Dermis blood vessel endothelial cell (primary cell): ENCODE measurements around the gene FER1L5. TPM values are rescaled to one million over a fixed set of nuclear protein-coding genes. Genes with fewer than 3 reads are reported as not detected.
A peak's percentile ranks its signal among the peaks of the same experiment; 100 is the strongest.

ENCODE experiments used
- DNase-seq: peaks from one replicate; pipeline ENCODE4 v3.0.0; 2010
- total RNA-seq: library from RNA; depleted of rRNA; stranded (reverse); fragments of >200 nt; gene quantifications from 2 replicates; pipeline ENCODE4 v1.2.3, GENCODE V29; 2014

The FER1L5 gene
- under 0.01 TPM in 1 of 2 replicates, not detected in the other for total RNA-seq

DNA sequence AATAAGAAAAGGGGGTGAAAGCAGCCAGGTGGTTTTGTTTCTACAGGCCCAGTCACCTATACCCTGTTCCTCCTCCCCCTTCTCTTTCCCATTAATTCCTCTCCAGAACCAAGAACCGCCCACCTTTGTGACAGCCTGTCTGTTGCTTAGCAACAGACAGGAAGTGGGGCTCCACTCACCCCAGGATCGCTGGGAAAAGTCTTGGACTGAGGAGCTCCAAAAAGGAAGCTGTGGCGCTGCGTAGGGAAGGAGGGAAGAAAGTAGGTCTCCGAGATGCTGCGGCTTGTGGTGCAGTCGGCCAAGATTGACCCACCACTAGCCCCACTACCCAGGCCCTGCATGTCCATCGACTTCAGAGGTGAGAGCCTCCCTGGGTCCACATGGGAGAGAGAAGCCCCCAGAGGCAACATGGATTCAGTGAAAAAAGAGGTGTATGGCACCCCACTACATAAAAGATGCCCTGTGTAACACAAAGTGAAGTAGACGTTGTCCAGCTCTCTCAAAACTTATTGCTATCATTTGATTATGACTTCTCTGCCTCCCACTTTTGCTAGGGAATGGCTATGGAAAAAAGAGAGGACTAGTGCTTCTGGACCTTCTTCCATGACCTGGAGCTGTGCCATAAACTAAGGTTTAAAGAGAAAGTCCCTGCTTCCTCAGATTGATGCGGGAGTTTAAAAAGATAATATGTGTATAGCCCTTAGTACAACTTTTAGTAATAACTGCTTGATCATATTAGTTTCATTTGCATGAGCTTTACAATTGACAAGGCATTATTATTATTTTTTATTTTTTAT, at the start of gene FER1L5:
Gene FER1L5 (plus strand): TSS at position 201 of the 797 bp plus-strand sequence. CDS start 73 bp downstream, at position 274.
- DNase-seq = peak; percentile 17

DNA sequence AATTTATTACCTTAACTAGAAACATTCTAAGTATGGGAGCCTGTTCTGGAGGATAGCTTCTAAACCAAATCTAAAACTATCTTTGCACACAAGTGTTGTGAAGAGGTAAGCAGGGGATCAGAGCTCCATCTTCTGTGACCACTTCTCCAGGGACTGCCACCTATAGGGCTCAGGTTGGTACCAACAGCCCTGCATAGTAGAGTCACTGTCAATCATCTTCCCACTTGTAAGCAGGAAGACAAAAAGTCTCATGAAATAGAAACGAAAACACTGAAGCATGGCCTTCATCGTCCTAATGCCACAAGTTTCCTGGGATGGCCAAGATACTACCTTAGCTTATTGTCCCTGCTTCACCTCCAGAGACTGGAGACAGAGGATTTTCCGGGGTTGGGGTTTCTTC, 48.3 kb upstream of the FER1L5 start:
- DNase-seq = no peak

DNA sequence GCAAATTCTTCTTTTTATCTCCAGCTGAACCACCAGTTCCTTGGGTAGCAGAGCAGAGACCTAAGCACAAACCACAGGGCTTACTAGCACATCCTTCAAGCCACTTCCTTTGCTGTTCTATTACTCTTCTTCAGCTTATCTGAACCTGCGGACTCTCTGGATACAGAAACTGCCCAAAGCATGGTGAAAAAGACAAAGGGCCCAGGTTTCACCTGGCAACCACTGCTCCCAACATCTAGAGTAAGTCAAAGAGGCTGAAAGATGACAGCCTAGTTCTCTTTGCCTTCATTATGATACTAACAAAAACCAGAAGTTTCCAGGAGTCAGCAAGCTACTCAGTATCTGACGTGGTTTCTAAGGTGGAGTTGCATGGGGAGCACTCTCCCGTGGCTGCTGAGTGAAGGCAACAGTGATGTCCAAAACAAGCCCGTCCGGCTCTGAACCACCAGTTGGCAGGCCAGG, 47.8 kb upstream of the FER1L5 start:
- no peak for DNase-seq

DNA sequence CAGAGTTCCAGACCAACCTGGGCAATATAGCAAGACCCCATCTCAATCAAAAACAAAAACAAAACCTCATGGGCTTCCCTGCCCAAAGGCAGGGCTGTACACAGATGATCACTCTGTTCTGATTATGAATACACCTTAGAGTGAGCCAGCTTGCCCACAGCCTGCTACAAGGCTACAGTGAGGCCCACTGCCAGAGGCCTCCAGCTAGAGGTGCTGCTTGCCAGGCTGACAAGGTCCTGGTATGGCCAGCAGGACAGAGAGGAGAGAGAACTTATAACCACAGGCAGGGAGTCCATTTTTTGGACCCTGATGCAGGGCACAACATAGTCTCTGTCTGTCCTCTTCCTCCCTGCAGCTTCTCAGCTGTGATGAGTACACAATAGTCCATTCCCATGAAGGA, 46.0 kb upstream of the FER1L5 start:
- no peak for DNase-seq

DNA sequence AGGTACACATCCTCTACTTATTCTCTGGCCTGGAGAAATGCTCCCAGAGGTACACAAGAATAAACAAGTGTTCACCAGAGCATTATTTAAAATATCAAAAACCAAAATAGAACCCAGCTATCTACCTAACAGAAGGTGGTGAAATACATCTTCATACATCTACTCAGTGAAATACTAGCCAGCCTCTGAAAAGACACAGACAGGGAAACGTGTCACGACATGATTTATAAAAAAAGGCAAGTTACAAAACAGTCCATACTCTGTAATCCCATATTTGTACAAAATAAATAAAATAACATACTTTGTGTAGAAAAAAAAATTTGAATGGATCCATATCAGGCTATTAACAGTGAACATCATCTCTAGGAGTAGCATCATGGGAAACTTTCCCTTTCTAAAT, 42.6 kb upstream of the FER1L5 start:
- no peak for DNase-seq

DNA sequence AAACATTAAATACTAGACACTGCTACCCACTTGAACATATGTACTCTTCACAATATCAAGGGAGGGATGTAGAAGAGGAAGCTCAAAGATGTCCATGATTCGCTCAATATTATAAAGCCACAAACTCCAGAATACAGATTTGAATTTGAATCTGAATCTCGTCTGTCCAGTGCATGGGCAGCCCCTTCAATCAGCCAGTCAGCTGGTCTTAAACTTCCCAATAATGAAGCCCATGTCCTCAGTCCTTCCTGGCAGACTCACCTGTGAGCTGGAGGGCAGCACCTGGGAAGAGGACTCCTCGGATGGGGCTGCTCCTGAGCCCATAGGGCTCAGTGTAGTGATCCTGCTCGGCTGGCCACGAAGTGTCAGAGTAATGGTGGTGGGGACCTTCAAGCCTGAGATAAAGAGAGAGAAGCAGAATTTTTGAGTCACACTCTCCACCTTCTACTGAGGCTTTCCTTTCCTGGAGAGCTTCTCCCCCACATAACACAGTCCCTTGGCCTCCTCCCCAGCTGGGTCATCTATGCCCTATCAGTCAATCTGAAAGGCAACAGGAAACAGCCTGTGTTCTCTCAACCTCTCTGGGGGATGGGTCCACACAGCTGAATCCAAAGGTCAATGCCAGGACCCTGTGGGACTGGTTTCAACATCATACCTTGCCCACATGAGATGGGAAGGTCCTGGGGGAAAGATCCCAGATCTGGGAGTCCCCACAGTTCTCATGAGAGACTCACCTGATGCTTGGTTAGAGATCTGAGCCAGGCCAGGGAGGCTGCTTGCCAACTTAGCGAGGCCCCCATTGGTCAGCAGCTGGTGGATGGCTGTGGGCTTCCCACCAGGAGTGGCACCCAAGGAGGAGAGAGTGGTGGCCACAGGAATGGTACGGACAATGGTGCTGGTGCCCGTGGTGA, 40.9 kb upstream of the FER1L5 start:
- DNase-seq = peak; percentile 18

DNA sequence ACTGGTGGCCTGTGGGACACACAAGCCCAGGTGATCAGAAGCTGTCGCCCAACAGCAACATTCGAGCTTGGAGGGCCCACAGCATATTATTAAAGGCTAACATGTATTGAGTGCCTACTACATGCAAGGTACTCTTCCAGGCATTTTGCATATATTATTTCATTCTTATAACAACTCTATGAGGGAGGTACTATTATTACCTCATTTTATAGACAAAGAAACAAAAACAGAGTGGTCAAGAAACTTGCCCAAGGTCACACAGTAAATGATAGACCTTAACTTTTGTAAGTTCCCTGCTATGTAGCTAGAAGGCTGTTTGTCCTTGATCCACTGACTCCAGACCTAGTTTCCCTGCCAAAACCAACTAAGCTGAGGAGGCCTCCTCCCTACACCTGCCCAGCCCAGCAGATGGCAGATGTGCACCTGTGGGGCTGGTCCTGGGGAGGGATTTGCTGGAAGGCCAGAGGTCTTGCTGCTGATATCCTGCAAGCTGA, 40.2 kb upstream of the FER1L5 start:
- DNase-seq = no peak

DNA sequence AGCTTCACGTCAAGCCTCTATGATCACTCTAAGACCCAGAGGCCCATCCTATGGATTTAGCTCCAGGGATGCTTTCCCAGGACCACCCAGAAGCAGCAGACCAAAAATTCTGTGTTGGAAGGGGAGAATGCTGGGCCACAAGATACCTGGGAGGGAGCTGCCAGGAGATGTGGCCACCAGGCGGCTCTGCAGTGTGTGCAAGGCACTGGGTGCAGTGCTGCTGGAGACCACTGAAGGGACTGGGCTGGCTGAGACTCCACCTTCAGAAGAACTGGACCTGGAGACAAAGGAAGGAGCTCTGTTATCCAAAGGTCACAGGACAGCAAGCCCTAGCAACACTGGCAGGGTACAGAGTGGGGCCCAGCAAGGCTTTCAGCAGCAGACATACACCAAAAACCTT, 38.5 kb upstream of the FER1L5 start:
- peak; percentile 16 for DNase-seq

DNA sequence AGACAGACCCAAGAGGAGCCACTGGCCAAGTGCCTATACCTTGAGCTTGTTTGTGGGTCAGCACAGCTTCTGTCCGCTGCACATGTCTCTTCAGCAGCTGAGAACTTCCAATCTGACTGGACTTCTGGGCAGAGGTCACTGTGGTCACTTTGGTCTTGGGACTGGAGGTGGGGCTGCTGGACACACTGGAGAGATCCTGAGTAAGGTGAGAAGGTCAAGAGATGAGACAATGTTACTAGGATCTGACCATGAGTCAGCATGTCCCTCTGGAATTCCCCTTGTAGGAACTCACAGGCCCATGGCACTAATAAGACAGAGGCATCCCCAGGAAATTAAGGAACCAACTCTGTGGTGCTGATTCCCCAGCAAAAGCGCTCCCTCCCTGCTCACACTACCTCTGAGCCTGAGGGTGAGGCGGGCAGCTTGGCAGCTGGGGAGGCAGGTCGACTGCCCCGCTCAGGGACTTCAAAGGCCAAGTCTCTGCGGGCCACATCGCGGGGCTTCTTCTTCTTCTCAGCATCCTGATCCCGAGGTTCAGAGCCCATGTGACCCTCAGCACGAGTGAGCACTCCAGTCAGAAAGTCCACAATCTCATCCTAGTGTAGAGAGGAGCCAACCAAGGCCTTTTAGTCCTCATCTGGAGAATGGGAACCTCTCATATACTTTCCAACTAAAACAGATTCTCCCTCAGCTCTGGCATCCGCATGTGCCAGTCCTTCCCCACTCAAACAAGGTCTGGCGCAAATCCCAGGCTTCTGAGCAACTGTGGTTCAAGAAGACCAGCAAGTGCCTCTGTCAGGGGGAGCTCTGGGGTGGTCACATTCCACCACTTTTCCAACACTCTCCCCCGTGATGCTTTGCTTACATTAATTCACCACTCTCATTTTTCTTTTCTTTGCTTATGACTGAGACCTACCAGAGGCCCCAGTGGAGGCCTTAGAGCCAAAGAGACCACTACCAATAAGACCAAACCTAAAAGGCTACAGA, 33.8 kb upstream of the FER1L5 start:
- DNase-seq = peak; percentile 52

DNA sequence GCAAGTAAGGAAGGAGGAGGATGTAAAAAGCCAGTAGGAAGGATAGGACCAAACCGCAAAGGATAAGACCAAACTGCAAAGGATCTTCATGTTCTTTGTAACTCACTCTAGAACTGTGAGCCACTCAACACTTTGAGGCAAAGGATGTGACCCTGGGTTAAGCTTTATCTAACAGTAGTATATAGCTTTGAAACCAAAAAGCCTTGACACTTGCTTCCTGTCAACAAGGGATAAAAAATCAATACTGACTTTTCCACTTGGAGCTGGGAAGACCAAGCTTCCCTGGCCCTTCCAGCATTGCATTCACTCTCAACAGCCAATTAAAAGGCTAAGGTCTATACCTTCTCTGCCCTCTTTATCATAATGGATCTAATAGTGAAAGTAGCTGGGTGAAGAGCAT, 26.4 kb upstream of the FER1L5 start:
- DNase-seq = no peak

DNA sequence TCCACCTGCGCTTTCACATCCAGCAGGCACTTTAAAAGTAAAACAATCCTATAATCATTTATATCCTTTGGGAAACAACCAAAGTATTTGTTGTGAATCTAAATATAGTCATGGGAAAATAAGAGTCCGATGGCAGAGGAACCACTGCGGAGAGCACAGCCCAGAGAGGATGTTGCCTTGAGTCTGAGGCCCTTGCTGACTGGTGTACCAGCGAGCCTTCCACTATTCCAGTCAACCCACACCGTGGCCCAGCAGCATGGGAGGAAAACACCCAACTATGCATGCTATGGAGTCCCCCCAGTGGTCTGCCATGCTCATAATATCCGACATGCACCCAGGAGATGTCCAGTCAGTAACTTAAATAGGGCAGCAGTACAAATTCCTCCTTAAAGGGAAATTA, 26.0 kb upstream of the FER1L5 start:
- DNase-seq = no peak

DNA sequence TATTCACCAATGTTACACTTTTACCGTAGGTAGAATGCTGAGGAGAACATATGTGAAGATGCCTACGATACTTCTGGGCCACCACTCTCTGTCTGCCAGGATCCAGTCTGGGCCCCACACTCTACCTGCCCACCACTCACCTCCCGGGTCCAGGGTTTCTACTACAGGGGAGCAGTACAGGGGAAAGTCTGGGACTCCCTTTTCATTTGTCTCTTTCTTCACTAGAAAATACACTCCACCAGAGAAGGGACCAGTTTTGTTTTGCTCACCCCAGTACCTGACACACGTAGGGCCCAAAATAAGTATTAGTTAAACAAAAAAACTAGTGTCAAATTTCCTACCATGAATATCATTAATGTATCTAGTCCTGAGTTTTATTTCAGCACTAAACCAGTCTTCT, 25.6 kb upstream of the FER1L5 start:
- DNase-seq = no peak

DNA sequence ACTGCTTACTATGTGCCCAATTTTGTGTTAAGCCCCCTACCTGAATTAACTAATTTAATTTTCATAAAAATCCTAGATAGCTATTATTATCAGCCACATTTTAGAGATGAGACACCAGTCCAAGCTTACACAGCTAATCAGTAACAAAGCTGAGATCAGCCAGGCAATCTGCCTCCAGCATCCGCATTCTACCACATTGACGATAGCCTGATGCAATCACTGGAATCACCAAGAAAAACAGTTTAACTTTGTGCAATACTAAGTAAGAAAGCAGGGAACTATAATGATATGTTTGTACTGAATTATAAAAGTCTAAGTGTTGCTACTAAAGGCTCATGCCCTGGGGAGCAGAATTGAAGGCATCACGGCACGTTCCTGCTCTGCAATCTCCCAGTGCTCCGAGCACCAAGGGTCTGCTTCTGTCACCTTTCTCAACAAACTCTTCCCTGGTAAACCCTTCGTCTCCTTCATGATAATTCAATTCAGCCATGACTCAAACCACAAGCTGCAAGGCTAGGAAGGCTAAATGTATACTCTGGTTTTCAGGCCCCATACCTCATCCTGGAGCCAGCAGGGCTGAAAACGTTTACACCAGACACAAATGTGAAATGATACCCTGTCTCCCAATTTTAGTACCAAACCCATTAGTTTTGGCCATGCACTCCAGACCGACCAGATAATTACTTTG, 23.8 kb upstream of the FER1L5 start:
- DNase-seq = no peak

DNA sequence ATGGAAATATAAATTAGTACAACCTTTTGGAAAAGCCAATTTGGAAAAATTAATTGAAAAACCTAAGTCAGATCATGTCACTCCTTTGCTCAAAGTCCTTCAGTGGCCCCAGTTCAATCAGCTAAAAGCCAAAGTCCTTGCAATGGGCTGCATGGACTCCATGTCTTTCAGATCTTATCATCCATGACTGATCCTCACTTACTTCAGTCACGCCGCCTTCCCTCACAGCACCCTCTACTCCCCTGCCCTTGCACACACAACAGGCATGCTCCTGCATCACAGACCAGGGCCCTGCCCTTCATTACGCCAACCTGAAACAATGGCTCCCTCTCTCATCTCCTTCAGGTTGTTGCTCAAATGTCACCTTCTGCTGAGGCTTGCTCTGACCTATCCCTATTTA, 20.0 kb upstream of the FER1L5 start:
- no peak for DNase-seq

DNA sequence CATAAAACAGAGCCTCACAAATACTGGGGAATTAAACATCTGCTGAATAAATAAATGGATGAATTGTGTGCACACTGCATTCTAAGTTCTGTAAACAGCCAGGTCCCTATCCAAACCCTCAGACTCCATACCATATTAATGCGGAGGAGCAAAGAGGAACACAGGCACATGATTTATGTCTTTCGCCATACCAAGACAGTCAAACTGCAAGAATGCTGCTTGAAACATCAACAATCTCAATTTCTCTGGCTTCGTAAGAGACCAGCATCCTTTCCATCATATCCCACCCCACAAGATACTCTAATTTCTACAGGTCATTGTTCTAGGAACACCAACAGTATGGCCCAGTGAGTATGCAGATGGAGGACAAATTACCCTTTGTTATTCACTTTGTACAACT, 19.4 kb upstream of the FER1L5 start:
- DNase-seq = no peak

DNA sequence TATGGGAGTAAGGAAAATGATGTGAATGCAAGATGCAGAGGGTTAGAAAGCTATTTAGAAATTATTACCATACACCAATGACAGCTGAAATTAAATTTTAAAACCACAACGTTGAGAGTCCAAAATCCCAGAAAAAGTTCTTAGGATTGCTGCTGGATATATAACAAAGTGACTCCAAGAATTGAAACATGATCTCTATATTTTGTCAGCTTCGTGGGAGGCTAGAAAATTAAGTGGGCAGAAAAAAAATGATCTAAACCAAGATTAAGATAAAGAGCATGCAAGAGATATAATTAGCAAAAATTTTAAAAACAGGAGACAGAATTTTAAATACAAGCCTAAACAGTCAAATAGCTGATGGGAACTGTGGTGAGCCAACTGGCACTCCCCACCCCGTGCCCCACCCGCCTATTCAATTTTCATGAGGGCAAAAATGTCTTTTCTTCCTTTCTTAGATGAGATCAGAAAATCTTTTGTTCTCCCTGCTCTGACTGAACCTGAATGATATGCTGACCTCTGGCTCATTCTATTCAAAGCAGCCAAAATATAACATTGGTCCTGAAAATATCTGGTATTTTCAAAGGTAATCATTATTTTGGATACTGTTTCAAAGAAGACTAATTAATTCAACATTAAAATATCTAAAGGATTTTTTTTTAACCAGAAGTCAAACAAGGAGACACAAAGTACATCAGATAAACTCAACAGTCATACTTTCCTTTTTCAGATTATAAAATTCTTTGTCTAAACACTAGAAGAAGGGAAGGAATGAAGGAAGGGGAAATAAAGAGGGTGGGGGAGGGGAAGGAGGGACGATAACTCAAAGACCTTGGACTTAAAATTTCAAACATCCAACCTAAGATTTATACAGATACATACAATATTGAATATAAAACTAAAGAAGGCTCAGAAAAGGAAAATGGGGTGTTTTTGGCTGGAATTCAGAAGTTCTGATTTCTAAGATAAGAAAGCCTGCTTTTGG, 16.7 kb upstream of the FER1L5 start:
- peak; percentile 50 for DNase-seq

DNA sequence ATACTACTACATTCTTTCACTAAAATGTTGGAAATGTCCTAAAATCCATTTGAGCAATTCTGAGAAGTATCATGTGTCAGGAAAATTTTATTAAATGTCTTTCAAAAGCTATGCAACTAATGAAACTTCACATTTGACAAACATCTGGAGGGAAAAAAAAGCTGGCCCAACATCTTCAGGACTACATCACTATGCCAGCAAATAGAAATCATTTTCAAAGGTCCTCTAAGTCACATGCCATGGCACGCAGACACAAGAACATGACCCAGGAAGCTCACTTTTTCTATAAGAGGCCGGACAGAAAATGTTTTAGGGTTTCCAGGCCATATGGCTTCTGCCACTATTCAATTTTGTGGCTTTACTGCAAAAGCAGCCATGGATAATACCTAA, 16.0 kb upstream of the FER1L5 start:
- DNase-seq = no peak

DNA sequence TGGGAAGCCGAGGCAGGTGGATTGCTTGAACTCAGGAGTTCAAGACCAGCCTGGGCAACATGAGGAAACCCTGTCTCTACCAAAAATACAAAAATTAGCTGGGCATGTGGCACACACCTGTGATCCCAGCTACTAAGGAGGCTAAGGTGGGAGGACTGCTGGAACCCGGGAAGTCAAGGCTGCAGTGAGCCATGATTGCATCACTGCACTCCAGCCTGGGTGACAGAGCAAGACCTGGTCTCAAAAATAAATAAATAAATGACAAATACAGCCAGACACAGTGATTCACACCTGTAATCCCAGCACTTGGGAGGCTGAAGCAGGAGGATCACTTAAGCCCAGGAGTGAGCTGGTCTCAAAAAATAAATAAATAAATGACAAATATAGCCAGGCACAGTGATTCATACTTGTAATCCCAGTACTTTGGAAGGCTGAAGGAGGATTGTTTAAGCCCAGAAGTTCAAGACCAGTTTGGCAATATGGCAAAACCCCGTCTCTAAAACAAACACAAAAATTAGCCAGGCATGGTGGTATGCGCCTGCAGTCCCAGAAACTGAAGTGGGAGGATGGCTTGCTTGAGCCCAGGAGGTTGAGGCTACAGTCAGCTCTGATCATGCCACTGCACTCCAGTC, 10.6 kb upstream of the FER1L5 start:
- DNase-seq = no peak

DNA sequence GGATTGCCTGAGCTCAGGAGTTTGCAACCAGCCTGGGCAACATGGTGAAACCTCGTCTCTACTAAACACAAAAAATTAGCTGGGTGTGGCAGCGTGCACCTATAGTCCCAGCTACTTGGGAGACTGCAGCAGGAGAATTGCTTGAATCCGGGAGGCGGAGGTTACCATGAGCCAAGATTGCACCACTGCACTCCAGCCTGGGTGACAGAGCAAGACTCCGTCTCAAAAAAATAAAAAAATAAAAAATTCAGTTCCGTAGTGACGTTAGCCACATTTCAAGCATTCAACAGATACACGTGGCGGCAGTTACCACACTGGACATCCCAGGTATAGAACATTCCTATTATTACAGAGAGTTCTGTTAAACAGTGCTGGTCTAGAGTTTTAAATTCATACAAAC, 8.9 kb upstream of the FER1L5 start:
- no peak for DNase-seq
